ENCODE measurements around the gene FEM1A.
"Not testable (repeated sequence)": the region's sequence is repeated elsewhere in the genome, so short reads cannot be mapped to it uniquely, and the experiment has no call there.

The FEM1A gene

DNA sequence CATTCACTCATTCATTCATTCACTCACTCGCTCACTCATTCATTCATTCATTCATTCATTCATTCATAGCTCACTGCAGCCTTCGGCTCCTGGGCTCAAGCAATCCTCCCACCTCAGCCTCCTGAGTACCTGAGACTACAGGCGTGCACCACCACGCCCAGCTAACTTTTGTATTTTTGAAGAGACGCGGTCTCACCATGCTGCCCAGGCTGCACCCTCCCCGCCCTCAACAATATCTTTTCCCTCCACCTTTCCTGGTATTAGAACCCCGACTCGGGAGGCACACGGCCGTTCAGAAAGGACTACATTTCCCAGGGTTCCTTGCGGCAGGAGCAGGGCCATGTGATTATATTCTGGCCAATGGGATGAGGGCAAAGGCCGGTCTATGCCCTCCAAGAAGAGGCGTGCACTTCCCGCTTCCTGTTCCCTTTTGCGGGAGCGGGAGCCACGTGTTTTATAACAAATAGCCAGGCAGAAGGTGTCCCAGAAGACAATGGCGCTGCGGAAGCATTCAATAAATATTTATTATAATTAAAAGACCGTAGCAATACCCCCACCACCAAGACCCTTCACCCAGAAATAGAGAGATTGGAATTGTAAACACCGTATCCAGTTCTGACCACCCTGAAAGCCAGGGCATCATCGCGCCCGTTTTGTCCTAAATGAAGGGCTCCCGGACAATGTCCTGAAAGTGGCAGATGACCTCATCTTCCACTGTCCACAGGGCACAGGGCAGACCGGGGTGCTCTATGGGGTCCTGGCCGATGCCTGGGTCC, 24.1 kb downstream of the FEM1A start:
- in situ Hi-C loops (cut with HindIII; ENCODE audit: low sequenced_read_pairs) = no loop called here
- H3K4me3 ChIP-seq (ENCODE audit: low read depth, low read length) = no peak overlapping the region
- DNase-seq (ENCODE audit: low read depth) = peak; percentile 82
- no peak for TF ChIP-seq CTCF (IDR thresholded peaks at IDR 0.05; ENCODE audit: low read depth, low read length, missing control alignments)

GRCh38 chr19:4816202-4816949, 24.8 kb downstream of the FEM1A start:
- no peak overlapping the region for H3K4me3 ChIP-seq (ENCODE audit: low read depth, low read length)
- in situ Hi-C loops (cut with HindIII; ENCODE audit: low sequenced_read_pairs) = no loop called here
- no peak for DNase-seq (ENCODE audit: low read depth)
- TF ChIP-seq CTCF (IDR thresholded peaks at IDR 0.05; ENCODE audit: low read depth, low read length, missing control alignments) = no peak

DNA sequence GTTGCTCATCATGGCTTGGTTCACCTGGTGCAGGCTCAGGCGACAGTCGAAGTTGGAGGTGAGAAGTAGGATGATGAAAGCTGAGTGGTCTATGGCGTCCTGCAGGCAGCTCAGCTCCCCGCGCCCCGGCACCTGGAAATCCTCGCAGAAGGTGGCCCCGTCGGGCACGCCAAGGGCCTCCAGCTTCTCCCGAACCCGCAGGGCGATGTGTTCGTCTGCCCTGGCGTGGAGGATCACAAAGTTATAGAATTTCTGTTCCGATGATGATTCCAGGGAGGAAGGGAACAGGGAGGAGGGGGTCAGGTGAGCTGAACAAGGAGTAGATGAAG, 25.4 kb downstream of the FEM1A start:
- in situ Hi-C loops (cut with HindIII; ENCODE audit: low sequenced_read_pairs) = no loop called here
- no peak for TF ChIP-seq CTCF (IDR thresholded peaks at IDR 0.05; ENCODE audit: low read depth, low read length, missing control alignments)
- no peak for DNase-seq (ENCODE audit: low read depth)
- H3K4me3 ChIP-seq (ENCODE audit: low read depth, low read length) = no peak overlapping the region

GRCh38 chr19:4817467-4818277, 26.1 kb downstream of the FEM1A start:
- H3K4me3 ChIP-seq (ENCODE audit: low read depth, low read length) = no peak overlapping the region
- in situ Hi-C loops (cut with HindIII; ENCODE audit: low sequenced_read_pairs) = no loop called here
- no peak for TF ChIP-seq CTCF (IDR thresholded peaks at IDR 0.05; ENCODE audit: low read depth, low read length, missing control alignments)
- DNase-seq (ENCODE audit: low read depth) = no peak

- no peak for DNase-seq (ENCODE audit: low read depth)
- TF ChIP-seq CTCF (IDR thresholded peaks at IDR 0.05; ENCODE audit: low read depth, low read length, missing control alignments) = no peak
- H3K4me3 ChIP-seq (ENCODE audit: low read depth, low read length) = no peak overlapping the region
- in situ Hi-C loops (cut with HindIII; ENCODE audit: low sequenced_read_pairs) = no loop called here
Measured at GRCh38 chr19:4821265-4821664, 29.7 kb downstream of the FEM1A start.

DNA sequence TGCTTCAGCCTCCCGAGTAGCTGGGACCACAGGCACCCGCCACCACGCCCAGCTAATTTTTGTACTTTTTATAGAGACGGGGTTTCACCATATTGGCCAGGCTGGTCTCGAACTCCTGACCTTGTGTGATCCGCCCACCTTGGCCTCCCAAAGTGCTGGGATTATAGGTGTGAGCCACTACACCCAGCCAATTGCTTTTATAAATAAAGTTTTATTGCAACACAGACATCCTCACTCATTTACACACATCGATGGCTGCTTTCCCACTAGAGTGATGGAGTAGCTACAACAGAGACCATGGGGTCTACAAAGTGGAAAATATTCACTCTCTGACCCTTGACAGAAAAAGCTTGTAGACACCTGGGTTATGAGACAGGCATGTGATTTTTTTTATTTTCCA, 30.8 kb downstream of the FEM1A start:
- H3K4me3 ChIP-seq (ENCODE audit: low read depth, low read length); in situ Hi-C loops (cut with HindIII; ENCODE audit: low sequenced_read_pairs); DNase-seq (ENCODE audit: low read depth): not testable (repeated sequence)
